Measurements from ENCODE around the gene WNT1.

DNA sequence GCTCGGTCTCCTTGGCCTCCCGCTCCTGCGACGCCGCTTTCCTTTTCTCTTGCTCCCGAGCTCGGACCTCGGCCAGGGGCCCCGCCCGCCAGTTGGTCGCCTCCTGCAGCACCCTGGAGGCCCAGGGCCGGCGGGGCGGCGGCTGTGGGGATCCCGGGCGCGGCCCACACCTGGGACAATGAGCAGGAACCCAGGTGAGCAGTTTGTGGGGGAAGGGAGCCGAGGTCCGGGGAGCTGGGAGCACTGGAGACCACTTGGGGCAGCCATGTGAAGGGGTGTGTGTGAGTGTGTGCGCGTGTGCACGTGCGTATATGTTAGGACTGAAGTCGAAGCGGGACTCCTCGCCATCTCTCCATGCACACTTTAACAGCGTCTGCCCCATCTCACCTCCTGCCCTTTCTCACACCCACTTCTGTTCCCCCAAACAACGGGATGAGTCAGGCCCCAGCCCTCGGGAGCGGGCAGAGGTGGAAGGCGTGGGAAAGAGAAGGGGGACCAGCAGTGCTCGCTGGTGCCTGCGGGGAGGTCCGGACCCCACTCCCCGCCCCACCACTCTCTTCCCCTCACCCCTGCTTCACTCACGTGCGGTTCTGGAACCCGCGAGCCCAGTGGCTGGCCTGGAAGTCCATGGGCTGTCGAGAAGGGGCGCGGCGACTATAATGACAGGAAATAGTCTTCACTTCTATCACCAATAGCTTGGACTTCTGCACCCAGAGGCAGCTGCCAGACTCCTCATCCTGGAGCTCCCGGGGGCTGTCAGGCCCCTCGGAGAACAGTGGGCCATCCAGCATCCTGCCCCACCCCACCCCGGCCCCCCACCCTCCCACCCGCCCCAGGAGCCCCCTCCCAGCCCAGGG, 20.6 kb downstream of the WNT1 start:
- TF ChIP-seq, protein P1, sequence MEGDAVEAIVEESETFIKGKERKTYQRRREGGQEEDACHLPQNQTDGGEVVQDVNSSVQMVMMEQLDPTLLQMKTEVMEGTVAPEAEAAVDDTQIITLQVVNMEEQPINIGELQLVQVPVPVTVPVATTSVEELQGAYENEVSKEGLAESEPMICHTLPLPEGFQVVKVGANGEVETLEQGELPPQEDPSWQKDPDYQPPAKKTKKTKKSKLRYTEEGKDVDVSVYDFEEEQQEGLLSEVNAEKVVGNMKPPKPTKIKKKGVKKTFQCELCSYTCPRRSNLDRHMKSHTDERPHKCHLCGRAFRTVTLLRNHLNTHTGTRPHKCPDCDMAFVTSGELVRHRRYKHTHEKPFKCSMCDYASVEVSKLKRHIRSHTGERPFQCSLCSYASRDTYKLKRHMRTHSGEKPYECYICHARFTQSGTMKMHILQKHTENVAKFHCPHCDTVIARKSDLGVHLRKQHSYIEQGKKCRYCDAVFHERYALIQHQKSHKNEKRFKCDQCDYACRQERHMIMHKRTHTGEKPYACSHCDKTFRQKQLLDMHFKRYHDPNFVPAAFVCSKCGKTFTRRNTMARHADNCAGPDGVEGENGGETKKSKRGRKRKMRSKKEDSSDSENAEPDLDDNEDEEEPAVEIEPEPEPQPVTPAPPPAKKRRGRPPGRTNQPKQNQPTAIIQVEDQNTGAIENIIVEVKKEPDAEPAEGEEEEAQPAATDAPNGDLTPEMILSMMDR (IDR thresholded peaks at IDR 0.05) = no peak
- TF ChIP-seq POLR2A (IDR thresholded peaks at IDR 0.05) = no peak
